Measurements from ENCODE around the gene MRC2.

- TF ChIP-seq POLR2A (IDR thresholded peaks at IDR 0.05; ENCODE audit: low read depth, low read length) (no peak), POLR2AphosphoS5 (IDR thresholded peaks at IDR 0.05; ENCODE audit: low read depth, low read length) (no peak)
Measured at GRCh38 chr17:62614142-62614541, 13.3 kb upstream of the MRC2 start.

All from GM12891 (cell line).